Activated T-cell treated with anti-CD3 and anti-CD28 coated beads for 4 hours (primary cell): ENCODE results near the gene CREB5.

Source experiments
- DNase-seq: peaks from one replicate; pipeline ENCODE4 v3.0.0-alpha.2; 2020

Gene CREB5

GRCh38 chr7:28695300-28696295 lies 283.3 kb downstream of the CREB5 start:
- no peak for DNase-seq

- DNase-seq, result no peak
Measured at GRCh38 chr7:28697913-28698563, 285.7 kb downstream of the CREB5 start.

GRCh38 chr7:28698840-28699239 lies 286.5 kb downstream of the CREB5 start:
- no peak for DNase-seq

- DNase-seq, result no peak
Measured at GRCh38 chr7:28700096-28700495, 287.8 kb downstream of the CREB5 start.

- DNase-seq, result no peak
Measured at GRCh38 chr7:28700790-28701203, 288.5 kb downstream of the CREB5 start.

- DNase-seq, result no peak
Measured at GRCh38 chr7:28701731-28702130, 289.4 kb downstream of the CREB5 start.

- no peak for DNase-seq
Measured at GRCh38 chr7:28702171-28702570, 289.9 kb downstream of the CREB5 start.

- DNase-seq, result no peak
Measured at GRCh38 chr7:28703037-28703765, 290.9 kb downstream of the CREB5 start.

GRCh38 chr7:28704706-28705105 lies 292.4 kb downstream of the CREB5 start:
- DNase-seq, result no peak

GRCh38 chr7:28705350-28705749 lies 293.0 kb downstream of the CREB5 start:
- DNase-seq, result no peak

GRCh38 chr7:28706584-28706983 lies 294.3 kb downstream of the CREB5 start:
- no peak for DNase-seq

- DNase-seq, result no peak
Measured at GRCh38 chr7:28707291-28707690, 295.0 kb downstream of the CREB5 start.

- DNase-seq, result no peak
Measured at GRCh38 chr7:28708033-28708951, 296.0 kb downstream of the CREB5 start.

- no peak for DNase-seq
Measured at GRCh38 chr7:28709748-28710147, 297.4 kb downstream of the CREB5 start.

GRCh38 chr7:28711114-28711513 lies 298.8 kb downstream of the CREB5 start:
- no peak for DNase-seq

GRCh38 chr7:28714459-28715120 lies 302.3 kb downstream of the CREB5 start:
- DNase-seq, result no peak

GRCh38 chr7:28717445-28718054 lies 305.2 kb downstream of the CREB5 start:
- DNase-seq, result no peak

- no peak for DNase-seq
Measured at GRCh38 chr7:28718055-28718481, 305.8 kb downstream of the CREB5 start.

- no peak for DNase-seq
Measured at GRCh38 chr7:28718545-28718944, 306.2 kb downstream of the CREB5 start.

GRCh38 chr7:28722684-28723083 lies 310.4 kb downstream of the CREB5 start:
- DNase-seq, result no peak

GRCh38 chr7:28723336-28723735 lies 311.0 kb downstream of the CREB5 start:
- DNase-seq, result no peak
